ENCODE results near the gene SLC7A8. TPM values are rescaled to one million over a fixed set of nuclear protein-coding genes. Genes with fewer than 3 reads are reported as not detected.

Gene SLC7A8
- polyA plus RNA-seq, 4 donors, result 16.8 to 100 (median 89.4) TPM

- no peak for DNase-seq (ENCODE audit: low read depth in 4 of 4, low spot score in 3 of 4)
These were observed 46.8 kb downstream of the SLC7A8 start for GRCh38 chr14:23136566-23137133.

- DNase-seq (ENCODE audit: low read depth in 4 of 4, low spot score in 3 of 4), result no peak
These were observed 50.5 kb downstream of the SLC7A8 start for GRCh38 chr14:23132970-23133369.

DNA sequence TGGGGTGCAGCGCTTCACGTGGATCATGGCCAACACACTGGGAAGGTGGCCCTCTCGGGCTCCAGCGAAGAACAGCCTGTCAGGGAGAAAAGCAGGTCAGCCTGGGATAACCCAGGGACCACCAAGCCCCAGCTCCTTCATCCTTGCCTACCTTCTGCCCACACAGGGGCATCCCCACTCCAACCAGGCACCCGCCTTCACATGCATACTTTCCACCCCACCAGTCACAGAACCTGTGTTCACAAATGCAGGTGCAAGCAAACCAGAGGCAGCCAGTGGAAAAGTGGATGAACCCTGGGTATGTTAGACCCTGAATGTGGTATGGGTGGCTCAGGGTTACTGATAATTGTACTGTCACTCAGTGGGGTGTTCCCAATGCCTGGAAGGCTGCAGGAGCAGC, 52.0 kb downstream of the SLC7A8 start:
- no peak for DNase-seq (ENCODE audit: low read depth in 4 of 4, low spot score in 3 of 4)

DNA sequence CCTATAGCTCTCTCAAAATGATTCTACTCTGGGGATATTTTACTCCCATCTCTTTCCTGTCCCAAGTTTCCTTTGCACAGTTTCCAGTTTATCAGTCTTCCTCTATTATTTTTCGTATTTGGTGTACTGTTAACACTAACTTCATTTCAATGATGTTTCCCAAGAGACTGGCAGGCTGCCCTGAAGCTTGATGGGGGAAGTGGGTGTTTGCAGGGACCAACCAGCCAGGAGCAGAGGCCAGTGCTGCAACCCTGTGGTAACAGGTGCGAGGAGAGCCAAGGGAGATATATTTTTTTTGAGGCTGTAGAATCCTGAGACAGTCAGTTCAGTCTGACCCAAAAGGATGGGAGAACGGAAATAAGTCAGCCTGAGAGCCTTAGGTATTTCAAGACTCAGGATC, 52.6 kb downstream of the SLC7A8 start:
- DNase-seq (ENCODE audit: low read depth in 4 of 4, low spot score in 3 of 4), result no peak

DNA sequence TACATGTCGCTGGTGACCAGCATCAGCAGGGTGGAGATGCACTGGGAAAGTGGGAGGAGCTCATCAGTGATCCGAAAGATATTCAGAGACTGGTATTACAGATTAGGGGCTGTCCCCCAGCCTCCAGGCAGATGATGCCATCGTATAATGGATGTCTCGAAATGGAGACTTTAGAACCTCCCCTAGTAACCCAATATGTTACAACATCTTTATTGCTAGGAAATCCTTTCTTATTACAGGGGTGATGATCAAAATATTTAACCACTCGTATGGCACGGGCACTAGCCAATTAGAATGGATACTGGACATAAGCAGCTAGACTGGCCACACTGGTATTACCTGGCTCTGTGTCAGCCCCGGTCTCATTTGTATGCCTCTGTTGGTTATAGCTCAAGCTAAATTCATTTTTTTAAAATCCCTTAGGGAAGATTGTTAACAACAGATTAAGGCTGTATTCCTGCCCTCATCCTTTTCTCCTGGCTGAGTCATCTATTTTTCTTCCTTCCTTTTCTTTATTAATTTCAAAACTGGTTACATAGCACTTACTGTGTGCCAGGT, 53.6 kb downstream of the SLC7A8 start:
- DNase-seq (ENCODE audit: low read depth in 4 of 4, low spot score in 3 of 4), result no peak

DNA sequence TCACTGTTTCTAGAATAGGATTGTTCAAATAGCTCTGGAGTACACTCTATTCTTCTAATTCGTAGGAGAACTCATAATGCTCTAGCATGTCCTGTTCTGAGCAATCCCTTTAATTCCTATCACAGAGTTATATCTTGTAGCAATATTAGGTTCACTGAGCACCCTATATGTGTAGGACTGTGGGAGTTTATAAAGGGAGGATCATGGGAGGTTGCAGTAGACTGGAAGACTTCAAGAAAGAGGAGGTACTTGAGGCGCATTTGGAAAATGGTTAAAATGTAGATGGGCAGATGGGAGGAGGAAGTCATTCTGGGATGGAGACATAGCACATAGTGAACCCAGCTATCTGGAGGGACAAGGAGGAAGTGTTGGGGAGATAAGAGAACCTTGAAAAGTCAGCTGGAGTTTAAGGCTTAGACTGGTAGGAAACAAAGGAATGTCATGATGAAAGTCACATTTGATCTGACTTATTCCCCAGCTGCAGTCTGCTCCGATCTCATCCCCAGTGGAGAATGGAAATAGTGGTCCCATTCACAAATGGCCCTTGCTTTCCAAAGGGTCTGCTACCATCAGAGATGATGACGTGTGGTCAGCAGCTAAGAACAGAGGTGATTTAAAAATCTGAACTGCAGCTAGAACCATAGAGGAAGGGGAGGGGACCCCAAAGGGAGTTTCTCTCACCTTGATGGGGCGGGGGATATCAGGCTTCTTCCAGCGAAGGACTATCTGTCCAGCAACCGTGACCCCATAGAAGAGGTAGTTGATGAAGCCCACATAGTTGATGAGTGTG, 54.3 kb downstream of the SLC7A8 start:
- DNase-seq (ENCODE audit: low read depth in 4 of 4, low spot score in 3 of 4), result no peak

DNA sequence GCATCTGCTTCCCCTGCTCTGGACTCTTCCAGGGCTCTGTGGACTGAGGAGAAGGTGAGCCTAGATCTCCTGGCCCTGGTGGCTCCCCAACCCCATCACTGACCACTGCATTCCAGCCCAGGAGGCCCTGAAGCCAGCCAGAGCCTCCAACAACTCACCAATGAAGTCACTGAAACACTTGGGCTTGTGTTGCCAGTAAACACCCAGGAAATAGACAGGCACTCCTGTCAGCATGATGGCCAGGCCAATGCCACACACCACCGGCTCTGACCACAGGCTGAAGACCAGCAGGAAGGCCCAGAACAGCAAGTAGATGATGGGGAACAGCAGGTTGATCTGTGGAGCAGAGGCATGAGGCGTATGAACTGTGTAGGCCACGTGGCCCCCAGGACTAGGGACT, 55.6 kb downstream of the SLC7A8 start:
- DNase-seq (ENCODE audit: low read depth in 4 of 4, low spot score in 3 of 4), result no peak

DNA sequence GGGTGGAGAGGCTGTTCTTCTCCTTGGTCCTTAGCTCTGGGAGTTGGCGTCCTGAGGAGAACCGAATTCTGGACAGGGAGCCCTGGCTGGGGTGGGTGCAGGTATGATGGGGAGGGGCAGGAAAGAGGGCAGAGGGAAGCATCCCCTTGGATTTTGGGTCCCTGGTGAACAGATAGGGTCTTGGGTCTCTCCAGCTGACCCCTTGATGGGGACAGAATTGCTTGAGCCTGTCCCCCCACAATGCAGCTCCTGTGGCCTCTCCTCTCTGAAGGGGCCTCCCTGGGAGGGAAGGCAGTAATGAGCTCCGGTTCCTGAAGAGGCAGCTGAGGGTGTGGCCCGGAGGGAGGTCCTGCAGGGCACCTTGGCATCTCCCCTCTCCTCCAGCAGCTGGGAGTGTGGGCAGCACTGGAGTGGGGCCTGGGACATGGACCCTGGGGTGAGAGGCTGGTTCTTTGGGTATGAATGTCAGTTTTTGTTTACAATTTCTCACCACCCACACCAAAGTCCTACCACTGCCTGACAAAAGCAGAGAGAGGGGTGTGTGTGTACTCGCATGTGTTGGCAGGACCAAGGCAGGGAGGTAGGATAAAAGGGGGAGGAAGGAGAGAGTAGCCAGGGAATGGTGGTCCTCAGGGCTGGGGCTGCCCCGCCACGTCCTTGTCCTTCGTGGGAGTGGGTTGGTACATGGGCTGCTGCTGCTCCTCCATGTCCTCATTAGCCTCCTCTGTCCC, 56.7 kb downstream of the SLC7A8 start:
- no peak for DNase-seq (ENCODE audit: low read depth in 4 of 4, low spot score in 3 of 4)

GRCh38 chr14:23125933-23126524, 57.4 kb downstream of the SLC7A8 start:
- no peak for DNase-seq (ENCODE audit: low read depth in 4 of 4, low spot score in 3 of 4)

DNA sequence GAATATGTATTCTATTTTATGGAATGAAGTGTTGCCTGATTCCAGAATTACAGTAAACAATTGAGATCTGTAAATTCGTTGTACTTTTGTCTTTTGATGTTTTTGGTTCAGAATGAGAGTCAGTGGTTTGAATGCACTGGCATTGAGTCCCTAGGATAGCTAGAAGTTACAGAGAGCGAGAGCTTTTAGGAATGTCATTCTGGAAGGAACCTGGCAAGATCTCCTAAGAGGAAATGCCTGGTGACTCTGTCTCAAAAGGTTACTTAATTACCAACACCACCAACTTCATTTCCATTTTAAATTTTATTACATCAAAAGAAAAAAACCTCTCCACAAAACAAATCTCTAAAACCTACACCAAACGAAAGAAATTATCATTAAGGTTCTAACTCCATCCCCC, 58.4 kb downstream of the SLC7A8 start:
- no peak for DNase-seq (ENCODE audit: low read depth in 4 of 4, low spot score in 3 of 4)

DNA sequence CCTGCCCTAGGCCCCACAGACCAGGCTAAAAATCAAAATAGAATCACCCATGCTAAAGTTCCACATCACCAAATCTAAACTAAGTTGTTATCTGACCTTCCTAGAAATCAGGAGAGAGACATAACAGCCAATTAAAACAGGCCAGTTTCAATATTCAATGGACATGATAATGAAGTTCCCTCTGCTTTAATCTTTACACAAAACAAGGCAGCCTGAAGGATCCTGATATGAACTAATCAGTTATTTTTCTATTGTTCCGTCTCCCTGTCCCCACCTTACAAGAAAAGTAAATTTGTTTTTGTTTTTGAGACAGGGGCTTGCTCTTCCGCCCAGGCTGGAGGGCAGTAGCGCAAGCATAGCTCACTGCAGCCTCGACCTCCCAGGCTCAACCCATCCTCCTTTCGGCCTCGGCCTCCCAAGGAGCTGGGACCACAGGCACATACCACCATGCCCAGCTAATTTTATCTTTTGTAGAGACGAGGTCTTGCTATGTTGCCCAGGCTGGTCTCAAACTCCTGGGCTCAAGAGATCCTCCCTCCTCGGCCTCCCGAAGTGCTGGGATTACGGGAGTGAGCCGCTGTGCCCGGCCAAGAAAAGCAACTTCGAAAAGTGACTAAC, 59.0 kb downstream of the SLC7A8 start:
- DNase-seq (ENCODE audit: low read depth in 4 of 4, low spot score in 3 of 4), result no peak

DNA sequence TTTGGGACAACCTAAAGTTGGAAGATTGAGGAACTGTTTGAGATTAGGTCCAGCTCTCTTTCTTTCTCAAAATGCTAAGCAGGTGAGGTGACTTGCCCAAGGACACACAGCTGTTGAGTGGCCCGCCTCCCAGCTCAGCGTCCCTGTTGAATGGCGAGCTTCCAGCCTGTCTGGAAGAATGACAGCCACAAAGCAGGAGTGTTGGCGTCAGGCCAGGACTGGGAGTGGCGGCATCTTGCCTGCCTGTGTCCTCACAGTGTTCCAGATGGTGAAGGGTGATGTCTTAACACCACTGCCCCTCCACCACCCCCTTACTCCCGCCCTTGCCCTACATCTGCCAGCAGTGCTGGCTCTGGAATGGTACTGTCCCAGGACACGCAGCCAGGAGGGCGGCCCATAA, 60.0 kb downstream of the SLC7A8 start:
- DNase-seq (ENCODE audit: low read depth in 4 of 4, low spot score in 3 of 4), result no peak

DNA sequence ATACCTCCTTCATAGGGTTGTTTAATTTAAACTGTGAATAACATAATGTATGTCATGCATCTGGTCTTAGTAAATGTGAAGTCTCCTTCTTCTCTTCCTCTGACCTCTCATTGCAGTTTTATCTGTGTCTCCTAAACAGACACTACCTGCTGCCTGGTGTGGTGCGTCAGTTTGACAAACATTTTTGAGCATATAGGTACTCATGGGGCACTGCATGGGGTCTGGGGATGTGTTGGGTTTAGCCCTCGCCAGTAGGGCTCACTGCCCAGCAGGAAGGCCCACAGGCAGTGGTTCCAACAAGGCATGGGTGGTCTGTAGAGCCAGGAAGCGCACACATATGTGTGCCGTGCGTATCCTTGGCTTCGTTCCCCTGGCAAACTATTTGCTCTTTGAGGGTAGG, 61.4 kb downstream of the SLC7A8 start:
- DNase-seq (ENCODE audit: low read depth in 4 of 4, low spot score in 3 of 4), result no peak

DNA sequence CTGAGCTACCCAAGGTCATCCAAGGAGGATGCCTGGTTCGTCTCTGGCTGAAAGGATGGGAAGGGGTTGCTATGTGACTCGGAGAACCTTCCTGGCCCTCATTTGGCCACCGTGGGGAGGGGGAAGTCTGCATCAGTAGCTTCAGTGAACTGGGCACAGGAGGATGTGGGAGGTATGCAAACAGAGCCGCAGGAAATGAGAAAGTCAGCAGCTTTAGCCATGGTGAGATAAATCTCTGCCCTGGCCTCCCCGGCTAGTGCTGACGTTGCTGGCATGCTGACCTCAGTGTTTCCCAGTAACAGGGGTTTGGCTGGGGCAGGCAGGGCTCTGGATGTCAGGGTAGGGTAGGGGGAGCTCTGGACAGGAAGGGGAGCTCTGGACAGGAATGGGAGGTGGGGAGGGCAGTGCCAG, 62.1 kb downstream of the SLC7A8 start:
- DNase-seq (ENCODE audit: low read depth in 4 of 4, low spot score in 3 of 4), result peak; percentile 36 to 68 (median 58)

- peak; percentile 72 to 81 (median 78) for DNase-seq (ENCODE audit: low read depth in 4 of 4, low spot score in 3 of 4)
These were observed 62.8 kb downstream of the SLC7A8 start for GRCh38 chr14:23120541-23121251.

GRCh38 chr14:23119363-23120327, 63.8 kb downstream of the SLC7A8 start:
- DNase-seq (ENCODE audit: low read depth in 4 of 4, low spot score in 3 of 4), result no peak

DNA sequence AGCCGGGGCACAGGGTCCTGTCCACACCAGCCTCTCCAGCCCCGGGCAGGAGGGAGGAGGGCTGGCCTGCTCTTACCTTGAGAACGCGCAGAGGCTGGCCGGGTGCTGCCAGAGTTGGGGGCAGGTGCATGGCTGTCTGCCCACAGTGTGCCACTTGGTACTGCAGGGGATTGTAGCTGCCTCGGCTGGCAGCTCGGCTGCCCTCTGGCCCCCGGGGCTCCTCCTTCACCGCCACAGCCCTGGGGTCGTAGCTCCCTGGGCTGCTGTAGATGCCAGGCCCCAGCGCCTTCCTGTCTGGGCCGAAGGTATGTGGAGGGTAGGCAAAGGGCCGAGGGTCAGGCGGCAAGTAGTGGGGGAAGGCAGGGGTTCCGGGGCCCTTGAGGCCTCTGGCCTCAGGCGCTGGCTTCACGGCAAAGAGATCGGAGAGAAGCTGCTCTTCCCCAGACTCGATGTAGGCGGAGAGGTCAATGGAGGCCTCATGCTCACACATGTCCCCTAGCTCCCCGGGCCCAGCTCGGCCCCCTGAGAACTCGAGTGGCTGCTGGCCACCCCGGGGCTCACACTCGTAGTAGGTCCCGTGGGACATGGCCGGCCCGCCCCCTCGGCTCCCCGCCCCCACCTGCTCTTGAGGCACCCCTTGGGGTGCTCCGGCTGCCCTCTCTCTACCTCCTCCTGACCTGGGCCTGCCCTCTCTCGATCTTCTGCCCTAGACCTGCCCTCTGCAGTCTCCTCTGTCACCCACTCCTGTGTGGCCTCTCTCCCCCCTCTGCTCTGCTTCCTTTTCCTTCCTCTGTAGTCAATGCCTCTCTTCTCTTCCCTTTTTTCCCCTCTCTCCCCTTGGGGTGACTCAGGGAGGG, 64.7 kb downstream of the SLC7A8 start, which contains the start of gene CEBPE:
Gene CEBPE, minus strand, starts transcription at position 750 of the 857 bp plus-strand sequence. Its CDS starts 164 bp downstream, at position 586.
- no peak for DNase-seq (ENCODE audit: low read depth in 4 of 4, low spot score in 3 of 4)
